Stimulated activated naive CD8-positive, alpha-beta T cell treated with anti-CD3 and anti-CD28 coated beads, Interleukin-15, Interleukin-2, amounts not matched to agents 100 ng/mL and 50 ng/mL, for 24 hours (primary cell): Measurements from ENCODE around the gene A4GALT.
A peak's percentile ranks its signal among the peaks of the same experiment; 100 is the strongest.

Experiments used
- H3K27ac Mint-ChIP-seq: one replicate; pipeline ENCODE4 v1.8.0; 2021; ENCODE audit warnings: mild to moderate bottlenecking, mixed read lengths
- H3K27me3 Mint-ChIP-seq: one replicate; pipeline ENCODE4 v1.8.0; 2021; ENCODE audit warnings: mixed read lengths
- H3K36me3 Mint-ChIP-seq: one replicate; pipeline ENCODE4 v1.8.0; 2021; ENCODE audit warnings: low read depth, mixed read lengths
- H3K4me1 Mint-ChIP-seq: one replicate; pipeline ENCODE4 v1.8.0; 2021; ENCODE audit warnings: low read depth, mixed read lengths
- H3K4me3 Mint-ChIP-seq: one replicate; pipeline ENCODE4 v1.8.0; 2021; ENCODE audit warnings: mild to moderate bottlenecking, mixed read lengths
- H3K9me3 Mint-ChIP-seq: one replicate; pipeline ENCODE4 v1.8.0; 2021; ENCODE audit warnings: mixed read lengths

Gene A4GALT

GRCh38 chr22:42719133-42719532 lies 1.5 kb downstream of the A4GALT start:
- Mint-ChIP-seq H3K36me3 (no peaks in the 10 kb centered on the region), H3K27ac (no peak overlapping the region), H3K4me1 (peaks cover 28% of the 10 kb centered on the region)

GRCh38 chr22:42717197-42717928 lies 3.3 kb downstream of the A4GALT start:
- H3K4me3 Mint-ChIP-seq, result no peak overlapping the region
- H3K27ac Mint-ChIP-seq, result peak overlapping the region; percentile 29
- H3K36me3 Mint-ChIP-seq, result no peaks in the 10 kb centered on the region
- H3K9me3 Mint-ChIP-seq, result no peaks in the 10 kb centered on the region
- peaks cover 41% of the 10 kb centered on the region for H3K27me3 Mint-ChIP-seq
- peaks cover 28% of the 10 kb centered on the region for H3K4me1 Mint-ChIP-seq

More at GRCh38 chr22:42719133-42719532, 1.5 kb downstream of the A4GALT start:
- no peaks in the 10 kb centered on the region for H3K9me3 Mint-ChIP-seq
- H3K27me3 Mint-ChIP-seq, result peaks cover 54% of the 10 kb centered on the region
- H3K4me3 Mint-ChIP-seq, result peak overlapping the region; percentile 41

GRCh38 chr22:42716649-42717127 lies 4.0 kb downstream of the A4GALT start:
- peaks cover 27% of the 10 kb centered on the region for H3K4me1 Mint-ChIP-seq
- H3K4me3 Mint-ChIP-seq, result no peak overlapping the region
- no peaks in the 10 kb centered on the region for H3K9me3 Mint-ChIP-seq
- no peaks in the 10 kb centered on the region for H3K36me3 Mint-ChIP-seq
- peaks cover 36% of the 10 kb centered on the region for H3K27me3 Mint-ChIP-seq
- no peak overlapping the region for H3K27ac Mint-ChIP-seq

- Mint-ChIP-seq H3K4me3 (no peak overlapping the region), H3K27ac (peak overlapping the region; percentile 26), H3K4me1 (peaks cover 23% of the 10 kb centered on the region), H3K27me3 (peaks cover 34% of the 10 kb centered on the region), H3K36me3 (no peaks in the 10 kb centered on the region), H3K9me3 (no peaks in the 10 kb centered on the region)
Measured at GRCh38 chr22:42716221-42716620, 4.4 kb downstream of the A4GALT start.

- Mint-ChIP-seq H3K9me3 (no peaks in the 10 kb centered on the region), H3K4me3 (no peak overlapping the region), H3K4me1 (peaks cover 19% of the 10 kb centered on the region), H3K27me3 (peaks cover 37% of the 10 kb centered on the region), H3K36me3 (no peaks in the 10 kb centered on the region), H3K27ac (no peak overlapping the region)
Measured at GRCh38 chr22:42714768-42715390, 5.8 kb downstream of the A4GALT start.

- peaks cover 34% of the 10 kb centered on the region for H3K27me3 Mint-ChIP-seq
- H3K4me1 Mint-ChIP-seq, result peaks cover 13% of the 10 kb centered on the region
- H3K9me3 Mint-ChIP-seq, result no peaks in the 10 kb centered on the region
Measured at GRCh38 chr22:42714308-42714707, 6.4 kb downstream of the A4GALT start.

GRCh38 chr22:42711895-42712837 lies 8.5 kb downstream of the A4GALT start:
- H3K36me3 Mint-ChIP-seq, result no peaks in the 10 kb centered on the region
- H3K4me3 Mint-ChIP-seq, result no peak overlapping the region
- H3K27ac Mint-ChIP-seq, result no peak overlapping the region
- peaks cover 4% of the 10 kb centered on the region for H3K4me1 Mint-ChIP-seq
- peaks cover 16% of the 10 kb centered on the region for H3K27me3 Mint-ChIP-seq
- H3K9me3 Mint-ChIP-seq, result peaks cover 3% of the 10 kb centered on the region

More at GRCh38 chr22:42714308-42714707, 6.4 kb downstream of the A4GALT start:
- no peak overlapping the region for H3K27ac Mint-ChIP-seq
- H3K36me3 Mint-ChIP-seq, result no peaks in the 10 kb centered on the region
- no peak overlapping the region for H3K4me3 Mint-ChIP-seq

- Mint-ChIP-seq H3K27ac (no peak overlapping the region), H3K27me3 (peaks cover 15% of the 10 kb centered on the region), H3K4me1 (no peaks in the 10 kb centered on the region), H3K36me3 (no peaks in the 10 kb centered on the region), H3K4me3 (no peak overlapping the region), H3K9me3 (peaks cover 3% of the 10 kb centered on the region)
Measured at GRCh38 chr22:42711281-42711731, 9.4 kb downstream of the A4GALT start.

- peaks cover 3% of the 10 kb centered on the region for H3K9me3 Mint-ChIP-seq
- H3K27ac Mint-ChIP-seq, result no peak overlapping the region
- no peak overlapping the region for H3K4me3 Mint-ChIP-seq
- H3K36me3 Mint-ChIP-seq, result no peaks in the 10 kb centered on the region
- peaks cover 11% of the 10 kb centered on the region for H3K27me3 Mint-ChIP-seq
- no peaks in the 10 kb centered on the region for H3K4me1 Mint-ChIP-seq
Measured at GRCh38 chr22:42708417-42708816, 12.3 kb downstream of the A4GALT start.

GRCh38 chr22:42707496-42707895 lies 13.2 kb downstream of the A4GALT start:
- Mint-ChIP-seq H3K36me3 (no peaks in the 10 kb centered on the region), H3K27me3 (peaks cover 11% of the 10 kb centered on the region), H3K9me3 (peaks cover 3% of the 10 kb centered on the region), H3K4me3 (no peak overlapping the region), H3K4me1 (no peaks in the 10 kb centered on the region), H3K27ac (no peak overlapping the region)

GRCh38 chr22:42704896-42705295 lies 15.8 kb downstream of the A4GALT start:
- no peaks in the 10 kb centered on the region for H3K36me3 Mint-ChIP-seq
- H3K4me3 Mint-ChIP-seq, result no peak overlapping the region
- H3K4me1 Mint-ChIP-seq, result no peaks in the 10 kb centered on the region
- peaks cover 3% of the 10 kb centered on the region for H3K27me3 Mint-ChIP-seq
- H3K27ac Mint-ChIP-seq, result no peak overlapping the region
- peaks cover 3% of the 10 kb centered on the region for H3K9me3 Mint-ChIP-seq

GRCh38 chr22:42702675-42703074 lies 18.0 kb downstream of the A4GALT start:
- Mint-ChIP-seq H3K4me3 (no peak overlapping the region), H3K36me3 (no peaks in the 10 kb centered on the region), H3K9me3 (no peaks in the 10 kb centered on the region), H3K27ac (no peak overlapping the region), H3K4me1 (no peaks in the 10 kb centered on the region), H3K27me3 (no peaks in the 10 kb centered on the region)

- no peaks in the 10 kb centered on the region for H3K4me1 Mint-ChIP-seq
- no peaks in the 10 kb centered on the region for H3K27me3 Mint-ChIP-seq
- H3K4me3 Mint-ChIP-seq, result no peak overlapping the region
Measured at GRCh38 chr22:42701694-42702093, 19.0 kb downstream of the A4GALT start.

GRCh38 chr22:42700901-42701300 lies 19.8 kb downstream of the A4GALT start:
- Mint-ChIP-seq H3K4me1 (no peaks in the 10 kb centered on the region), H3K4me3 (no peak overlapping the region), H3K36me3 (no peaks in the 10 kb centered on the region), H3K9me3 (no peaks in the 10 kb centered on the region), H3K27ac (no peak overlapping the region), H3K27me3 (no peaks in the 10 kb centered on the region)

More at GRCh38 chr22:42701694-42702093, 19.0 kb downstream of the A4GALT start:
- no peak overlapping the region for H3K27ac Mint-ChIP-seq
- no peaks in the 10 kb centered on the region for H3K36me3 Mint-ChIP-seq
- no peaks in the 10 kb centered on the region for H3K9me3 Mint-ChIP-seq
